Stimulated activated CD8-positive, alpha-beta memory T cell treated with anti-CD3 and anti-CD28 coated beads, Interleukin-12 subunit alpha, Interleukin-12 subunit beta, amount 100 ng/mL, for 1 hour (primary cell): Measurements from ENCODE around the gene OXCT2.
A peak's percentile ranks its signal among the peaks of the same experiment; 100 is the strongest.

ENCODE experiments used
- DNase-seq: peaks from one replicate; pipeline ENCODE4 v3.0.0-alpha.2; 2020; ENCODE audit warnings: low read depth

Gene OXCT2

DNA sequence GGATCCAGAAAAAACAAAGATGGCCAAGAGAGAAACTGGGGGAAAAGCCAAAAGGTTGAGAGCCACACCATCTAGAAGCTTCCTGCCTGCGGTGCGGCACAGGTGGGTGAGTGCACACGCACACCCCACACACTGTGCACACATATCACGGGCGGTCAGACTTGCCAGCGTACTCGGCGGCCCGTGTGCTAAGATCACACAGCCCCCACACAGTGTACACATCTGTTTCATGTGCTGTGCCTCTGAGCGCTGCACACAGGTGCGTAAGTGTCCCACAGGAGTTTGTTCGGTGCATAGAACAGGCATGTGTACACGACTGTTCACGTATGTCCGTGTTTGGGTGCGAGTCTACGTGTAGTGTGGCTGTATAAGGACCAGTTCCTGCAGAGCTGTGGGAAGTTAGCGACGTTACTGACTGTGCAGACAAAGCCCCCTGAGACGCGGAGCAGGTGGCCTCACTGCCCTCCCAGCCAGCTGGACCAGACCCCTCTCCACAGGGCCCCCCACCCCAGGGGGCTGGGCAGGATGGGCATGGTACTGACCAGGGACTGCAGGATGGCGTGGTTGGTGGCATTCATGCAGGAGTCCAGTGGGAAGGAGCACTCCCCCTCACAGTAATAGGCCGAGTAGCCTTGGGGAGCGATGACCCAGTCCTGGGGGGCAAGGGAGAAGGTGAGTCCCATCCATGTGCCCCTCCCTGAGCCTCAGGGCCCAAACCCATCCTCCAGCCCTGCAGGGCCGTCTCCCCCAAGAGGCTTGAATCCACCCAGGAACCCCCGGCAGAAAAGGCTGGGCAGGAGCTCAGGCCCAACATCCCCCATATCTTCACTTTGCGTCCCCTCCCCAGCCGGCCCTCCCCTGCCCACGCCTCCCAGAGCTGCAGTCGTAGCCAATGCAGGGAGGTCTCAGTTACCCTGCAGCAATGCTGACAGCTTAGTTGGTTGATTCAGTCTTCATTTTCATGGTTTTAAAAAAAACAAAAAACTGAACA lies 8.3 kb downstream of the OXCT2 start:
- DNase-seq, result no peak

DNA sequence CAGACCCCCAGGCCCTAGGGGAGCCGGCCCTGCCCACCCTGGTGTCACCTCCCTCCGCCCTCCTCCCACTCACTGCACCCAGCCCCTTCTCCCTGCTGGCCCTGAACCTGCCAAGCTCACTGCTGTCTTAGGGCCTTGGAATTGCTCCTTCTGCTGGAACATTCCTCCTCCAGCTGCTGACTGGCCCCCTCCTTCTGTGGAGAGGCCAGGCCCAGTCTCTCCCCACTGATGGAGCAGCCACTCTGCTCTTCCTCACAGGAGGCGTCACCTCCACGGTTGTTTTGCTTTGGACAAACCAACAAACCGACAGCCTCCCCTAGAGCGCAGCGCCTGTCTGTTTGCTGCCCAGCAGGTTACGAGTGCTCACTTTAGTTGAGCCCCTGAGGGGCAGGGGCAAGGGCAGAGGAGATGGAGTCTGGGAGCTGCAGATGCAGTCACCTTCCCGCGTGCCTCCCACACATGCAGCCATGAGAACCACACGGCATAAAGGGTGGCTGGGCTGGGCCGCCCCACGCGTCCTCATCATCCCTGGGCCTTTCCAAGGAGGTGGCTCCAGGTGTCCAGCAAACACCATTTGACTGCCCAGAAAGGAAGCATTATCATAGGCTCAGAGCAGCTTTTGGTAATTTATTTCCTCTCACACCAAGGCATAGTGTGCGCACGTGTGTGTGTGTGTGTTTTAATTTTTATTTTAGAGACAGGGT lies 9.4 kb downstream of the OXCT2 start:
- no peak for DNase-seq

DNA sequence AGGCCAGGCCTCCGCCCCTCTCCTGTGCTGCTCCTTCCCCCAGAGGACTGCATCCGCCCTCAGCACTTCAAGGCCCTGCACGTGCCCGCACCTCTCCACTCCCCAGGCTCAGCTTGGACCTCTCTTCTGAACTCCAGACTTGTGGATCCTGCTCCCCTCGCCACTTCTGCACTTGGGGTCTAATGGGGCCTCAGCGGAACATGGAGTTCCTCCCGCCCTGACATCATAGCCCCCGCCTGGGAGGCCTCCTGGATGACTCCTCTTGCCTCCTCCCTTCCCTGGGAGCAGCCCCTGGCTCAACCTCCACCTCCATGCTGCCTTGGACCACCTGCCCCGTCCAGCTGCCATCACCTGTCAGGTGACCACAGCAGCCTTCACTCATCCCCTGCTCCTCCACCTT lies 10.1 kb downstream of the OXCT2 start:
- DNase-seq, result no peak

DNA sequence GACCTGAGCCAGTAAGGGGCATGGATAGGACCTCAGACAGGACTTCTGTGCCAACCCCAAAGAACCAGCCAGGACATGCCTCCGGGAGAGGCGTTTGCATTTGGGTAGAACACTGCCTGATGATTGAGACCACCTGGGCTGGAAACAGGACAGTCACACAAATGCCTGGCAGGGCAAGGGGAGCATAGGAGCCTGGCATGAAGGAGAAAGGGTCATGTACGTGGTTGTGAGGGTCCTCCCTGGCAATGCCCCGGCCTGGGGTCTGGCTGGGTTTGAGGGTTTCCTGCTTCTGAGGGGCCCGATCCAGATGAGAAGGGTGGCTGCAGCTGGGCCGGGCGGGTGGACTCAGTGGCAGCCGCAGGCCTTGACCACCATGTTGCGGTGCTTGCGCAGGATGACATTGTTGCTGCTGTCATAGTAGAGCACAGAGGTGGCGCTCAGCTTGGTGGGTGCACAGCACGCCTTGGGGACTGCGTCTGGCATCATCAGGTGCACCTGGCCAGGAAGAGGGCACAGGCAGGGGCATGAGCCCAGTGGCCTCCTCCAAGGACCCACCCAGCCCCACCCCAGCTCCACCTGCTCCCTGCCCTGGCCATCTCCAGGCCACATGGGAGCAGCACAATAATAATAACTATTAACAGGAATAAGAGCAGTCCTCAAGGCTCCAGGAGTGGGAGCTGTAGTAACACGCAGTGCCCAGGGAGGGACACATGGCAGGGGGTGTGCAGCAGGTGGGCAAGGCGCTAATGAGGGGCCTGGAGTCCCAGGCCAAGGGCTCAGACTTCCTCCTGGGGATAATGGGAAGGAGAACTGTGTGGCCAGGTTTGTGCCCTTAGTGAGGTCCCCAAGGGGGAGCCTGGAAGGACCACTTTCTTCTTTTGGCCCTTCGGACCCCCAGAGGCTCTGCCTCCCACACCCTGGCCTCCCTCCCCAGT lies 10.8 kb downstream of the OXCT2 start:
- no peak for DNase-seq

DNA sequence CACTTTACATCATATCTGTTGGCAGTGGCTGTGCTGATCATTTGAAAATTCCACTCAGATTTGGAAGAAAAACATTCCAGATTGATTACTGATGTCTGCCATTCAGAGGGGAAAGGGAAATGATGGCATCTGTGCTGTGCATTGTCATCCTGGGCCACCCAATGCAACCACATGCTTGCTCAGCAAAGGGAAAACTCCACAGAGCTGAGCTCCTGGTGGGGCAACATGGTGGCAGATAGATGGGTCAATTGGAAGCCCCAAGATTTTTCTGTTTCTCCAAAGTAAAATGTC lies 11.8 kb downstream of the OXCT2 start:
- no peak for DNase-seq

DNA sequence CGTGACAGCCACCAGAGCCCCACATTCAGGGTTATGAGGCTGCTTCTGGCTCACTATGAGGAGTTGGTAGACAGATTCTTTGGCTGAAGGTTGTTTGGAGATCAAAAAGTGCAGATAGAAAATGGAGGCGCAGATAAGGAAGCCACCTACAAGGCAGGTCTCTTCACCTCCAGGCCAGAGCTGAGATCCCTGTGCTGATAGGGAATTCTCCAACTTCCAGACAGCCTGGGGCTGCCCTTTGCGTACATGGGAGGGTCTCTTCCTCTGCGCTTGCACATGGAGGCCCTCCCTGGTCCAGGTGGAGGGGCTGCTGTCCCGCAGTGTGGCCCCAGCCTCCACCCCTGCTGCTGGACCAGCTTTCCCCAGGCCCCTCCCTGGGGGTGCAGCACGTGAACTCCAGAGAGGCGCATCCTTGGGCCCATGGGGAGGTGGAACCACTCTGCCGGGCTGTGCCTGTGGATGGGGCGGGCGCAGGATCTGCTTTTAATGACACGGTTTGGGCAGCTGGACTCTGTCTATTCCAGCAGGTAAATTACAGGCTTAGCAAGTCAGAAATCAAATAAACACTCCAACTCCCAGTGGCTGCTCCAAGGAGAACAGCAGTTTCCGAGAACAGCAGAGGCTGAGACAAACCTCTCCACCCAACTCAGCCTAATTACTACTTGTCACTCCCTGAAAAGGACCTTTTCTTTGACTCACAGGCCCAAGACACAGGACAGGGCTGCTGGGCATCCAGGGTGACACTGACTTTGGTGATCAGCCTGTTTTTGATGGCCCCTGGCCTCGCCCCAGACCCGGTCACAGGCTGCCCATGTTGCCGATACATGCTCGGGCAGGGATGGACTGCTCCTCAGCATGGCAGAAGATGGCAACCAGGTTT lies 12.4 kb downstream of the OXCT2 start:
- DNase-seq, result no peak

DNA sequence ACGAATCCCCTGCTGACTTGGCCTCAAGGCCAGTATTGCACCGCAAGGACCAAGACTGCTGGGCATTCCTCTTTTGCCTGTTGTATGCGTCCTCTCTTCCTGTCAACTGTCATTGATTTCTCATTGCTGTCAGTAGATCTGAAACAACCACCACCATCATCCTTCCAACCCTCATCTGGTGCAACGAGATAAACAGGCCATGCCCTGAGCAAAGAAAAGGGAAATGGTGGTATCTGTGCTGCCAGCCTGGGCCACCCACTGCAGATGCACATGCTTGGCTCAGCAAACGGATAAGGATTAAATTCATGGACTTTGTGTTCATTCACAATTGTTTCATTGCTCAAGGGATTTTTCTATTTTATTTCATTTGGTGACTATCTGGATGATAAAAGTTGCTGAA lies 13.6 kb downstream of the OXCT2 start:
- DNase-seq, result no peak

DNA sequence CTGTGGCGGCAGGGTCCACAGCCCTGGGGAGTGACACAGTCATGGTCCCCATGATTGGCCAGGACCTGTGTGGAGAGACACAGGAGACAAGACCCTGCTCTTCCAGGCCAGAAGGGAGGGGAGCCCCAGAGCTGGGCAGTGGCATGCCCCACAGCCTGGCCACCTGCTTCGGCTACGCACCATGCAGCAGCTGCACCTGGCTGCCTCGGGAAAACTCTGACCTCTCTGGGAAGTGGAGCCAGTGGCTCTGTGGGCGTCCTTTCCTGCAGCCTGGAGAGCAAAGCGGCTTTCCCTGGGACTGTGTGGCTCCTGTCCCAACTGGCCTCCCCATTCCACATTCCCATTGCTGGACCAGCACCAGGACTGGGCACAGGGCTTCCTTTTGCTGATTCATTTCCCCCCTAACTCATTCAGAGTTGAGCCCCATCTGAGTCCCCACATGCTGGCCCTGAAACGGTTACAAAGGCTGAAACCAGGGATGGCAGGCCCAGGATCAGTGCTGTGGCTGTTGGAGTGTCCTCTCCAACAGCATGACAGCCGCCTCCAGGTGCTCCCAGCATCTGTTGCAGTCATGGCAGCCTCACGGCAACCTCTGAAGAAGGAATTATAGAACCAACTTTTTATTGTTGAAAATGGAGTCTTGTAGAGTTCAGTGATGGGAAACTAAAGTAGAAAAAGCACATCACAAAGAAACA lies 15.0 kb downstream of the OXCT2 start:
- DNase-seq, result no peak

DNA sequence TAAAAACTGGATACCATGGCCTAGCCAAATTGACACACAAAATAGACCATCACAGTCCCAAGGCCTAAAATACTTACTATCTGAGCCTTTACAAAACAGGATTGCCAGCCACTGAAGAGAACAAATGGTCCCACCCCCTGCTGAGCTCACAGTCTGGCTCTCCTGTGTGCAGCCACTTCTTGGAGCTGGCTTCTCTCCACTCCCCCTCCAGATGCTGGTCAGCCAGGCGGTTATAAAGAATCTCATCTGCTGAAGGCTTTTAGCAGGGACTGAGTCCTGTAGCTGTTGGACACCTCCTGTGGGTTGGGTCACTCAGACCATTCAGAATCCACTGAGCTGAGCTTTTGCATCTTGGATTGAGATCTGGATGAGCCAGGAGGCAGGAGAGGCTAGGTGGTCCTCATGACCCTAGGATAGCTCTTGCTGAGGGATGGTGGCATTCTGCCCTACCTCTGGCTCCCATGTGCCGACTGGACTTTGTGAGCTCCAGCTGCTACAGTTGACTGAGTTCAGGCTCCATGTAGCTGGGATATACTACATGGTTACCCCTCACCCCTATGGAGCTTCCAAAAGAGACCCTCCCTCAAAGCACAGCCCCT lies 16.1 kb downstream of the OXCT2 start:
- DNase-seq, result no peak

DNA sequence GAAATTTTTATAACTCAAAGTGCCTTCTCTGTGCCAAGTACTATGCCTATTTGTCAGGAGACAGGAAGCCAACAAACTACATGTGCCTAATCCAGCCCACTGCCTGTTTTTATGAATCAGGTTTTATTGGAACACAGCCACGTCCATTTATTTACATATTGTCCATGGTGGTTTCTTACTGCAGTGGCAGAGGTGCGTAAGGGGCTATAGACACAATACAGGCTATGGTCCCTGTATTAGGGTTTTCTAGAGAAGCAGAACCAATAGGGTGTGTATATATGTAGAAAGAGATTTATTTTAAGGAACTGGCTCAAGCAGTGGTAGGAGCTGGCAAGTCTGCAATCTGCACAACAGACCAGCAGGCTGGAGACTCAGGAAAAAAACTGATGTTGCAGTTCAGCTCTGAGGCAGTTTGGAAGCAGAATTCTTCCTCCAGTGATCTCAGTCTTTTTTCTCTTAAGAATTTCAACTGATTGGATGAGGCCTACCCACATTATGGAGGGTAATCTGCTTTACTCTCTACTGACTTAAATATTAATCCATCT lies 17.1 kb downstream of the OXCT2 start:
- no peak for DNase-seq

DNA sequence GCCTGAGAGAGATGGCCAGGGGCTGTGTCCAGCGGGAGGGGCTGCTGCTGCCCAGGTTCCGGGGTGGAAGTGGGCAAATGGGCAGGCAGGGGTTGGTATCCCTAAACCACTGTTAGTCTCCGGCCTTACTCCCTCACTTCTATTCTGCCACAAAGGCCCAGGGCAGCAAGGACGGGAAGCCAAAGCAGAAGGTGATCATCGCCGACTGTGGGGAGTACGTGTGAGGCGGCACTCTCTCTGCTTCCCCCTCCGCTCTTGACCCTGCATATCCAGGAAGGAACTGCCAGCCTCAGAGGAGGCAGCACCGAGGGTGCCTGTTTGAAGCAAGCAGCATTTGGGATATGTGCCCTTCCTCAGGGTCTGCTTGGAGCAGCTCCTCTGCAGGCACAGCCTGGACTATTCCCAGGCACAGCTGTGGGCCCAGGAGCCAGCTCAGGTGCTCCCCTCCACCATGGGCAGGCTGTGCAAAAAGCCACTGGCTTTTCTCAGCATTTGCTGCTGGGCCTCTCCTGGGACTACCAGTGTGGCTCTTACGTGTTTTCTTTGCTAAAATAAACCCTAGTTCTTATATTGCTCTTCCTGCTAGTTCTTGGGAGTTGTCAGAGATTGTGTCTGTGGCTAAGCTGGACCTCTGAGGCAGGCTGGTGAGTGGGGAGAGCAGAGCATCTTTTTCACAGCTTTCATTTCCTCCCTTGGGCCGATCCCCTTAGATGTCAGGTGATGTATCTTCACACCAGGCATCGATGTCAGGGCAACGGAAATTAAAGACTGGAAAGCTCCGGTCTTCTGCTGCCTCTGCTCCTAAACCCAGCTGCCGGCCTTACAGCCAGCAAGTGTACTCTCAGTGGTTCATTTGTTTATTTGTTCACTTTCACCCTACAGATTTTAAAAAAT lies 17.8 kb downstream of the OXCT2 start:
- DNase-seq, result no peak

DNA sequence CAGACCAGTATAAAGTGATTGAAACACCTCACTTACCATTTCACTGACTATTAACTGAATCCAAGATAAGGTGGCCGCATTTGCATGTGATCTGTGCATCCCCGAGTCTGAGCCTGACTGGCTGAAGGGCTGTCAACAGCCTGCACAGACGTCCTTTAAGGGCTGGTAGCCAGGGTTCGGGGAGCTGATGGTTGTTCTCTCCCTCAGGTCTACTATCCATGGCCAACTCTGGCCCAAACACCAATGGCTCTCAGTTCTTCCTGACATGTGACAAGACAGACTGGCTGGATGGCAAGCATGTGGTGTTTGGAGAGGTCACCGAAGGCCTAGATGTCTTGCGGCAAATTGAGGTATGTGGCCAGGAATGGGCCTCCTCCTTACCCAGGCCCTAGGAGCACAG lies 18.4 kb downstream of the OXCT2 start:
- DNase-seq, result no peak

DNA sequence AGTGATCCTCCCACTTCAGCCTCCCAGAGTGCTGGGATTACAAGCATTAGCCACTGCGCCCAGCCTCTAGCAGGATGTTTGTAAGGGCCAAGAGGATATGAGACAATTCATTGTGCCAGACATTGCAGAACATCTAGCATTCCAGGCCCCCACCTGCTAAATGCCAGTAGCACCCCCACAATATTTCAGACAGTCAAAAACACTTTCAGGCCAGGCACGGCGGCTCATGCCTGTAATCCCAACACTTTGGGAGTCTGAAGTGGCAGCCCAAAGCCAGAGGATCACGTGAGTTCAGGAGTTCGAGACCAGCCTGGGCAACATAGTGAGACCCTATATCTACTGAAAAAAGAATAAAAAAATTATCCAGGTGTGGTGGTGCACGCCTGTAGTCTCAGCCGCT lies 19.6 kb downstream of the OXCT2 start:
- no peak for DNase-seq

DNA sequence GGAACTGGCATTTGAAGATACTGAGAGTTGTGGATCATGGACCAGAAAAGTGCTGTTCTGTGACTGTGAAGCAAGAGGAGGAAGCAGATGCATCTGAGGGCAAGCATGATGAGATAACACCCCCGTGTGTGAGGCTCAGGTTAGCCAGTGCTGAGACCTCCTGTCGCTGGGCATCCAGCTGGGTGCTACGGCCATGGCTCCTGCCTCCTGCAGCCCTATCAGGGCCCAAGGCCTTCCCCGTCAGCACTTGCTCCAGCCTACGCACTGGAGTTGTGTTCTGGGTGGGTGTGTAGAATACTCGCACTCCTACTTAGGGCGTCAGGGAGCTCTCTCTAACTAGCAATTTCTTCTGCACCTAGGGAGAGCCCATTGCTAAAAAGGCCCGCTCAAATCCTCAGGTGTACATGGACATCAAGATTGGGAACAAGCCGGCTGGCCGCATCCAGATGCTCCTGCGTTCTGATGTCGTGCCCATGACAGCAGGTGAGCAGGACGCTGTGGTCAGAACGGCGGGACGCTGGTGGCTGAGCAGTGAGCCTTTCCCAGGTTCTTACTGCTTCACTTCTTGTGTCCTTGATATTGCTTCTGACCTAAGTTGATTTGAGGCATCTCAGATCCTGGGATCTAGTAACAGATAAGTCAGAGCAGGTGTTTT lies 26.0 kb downstream of the OXCT2 start:
- no peak for DNase-seq

DNA sequence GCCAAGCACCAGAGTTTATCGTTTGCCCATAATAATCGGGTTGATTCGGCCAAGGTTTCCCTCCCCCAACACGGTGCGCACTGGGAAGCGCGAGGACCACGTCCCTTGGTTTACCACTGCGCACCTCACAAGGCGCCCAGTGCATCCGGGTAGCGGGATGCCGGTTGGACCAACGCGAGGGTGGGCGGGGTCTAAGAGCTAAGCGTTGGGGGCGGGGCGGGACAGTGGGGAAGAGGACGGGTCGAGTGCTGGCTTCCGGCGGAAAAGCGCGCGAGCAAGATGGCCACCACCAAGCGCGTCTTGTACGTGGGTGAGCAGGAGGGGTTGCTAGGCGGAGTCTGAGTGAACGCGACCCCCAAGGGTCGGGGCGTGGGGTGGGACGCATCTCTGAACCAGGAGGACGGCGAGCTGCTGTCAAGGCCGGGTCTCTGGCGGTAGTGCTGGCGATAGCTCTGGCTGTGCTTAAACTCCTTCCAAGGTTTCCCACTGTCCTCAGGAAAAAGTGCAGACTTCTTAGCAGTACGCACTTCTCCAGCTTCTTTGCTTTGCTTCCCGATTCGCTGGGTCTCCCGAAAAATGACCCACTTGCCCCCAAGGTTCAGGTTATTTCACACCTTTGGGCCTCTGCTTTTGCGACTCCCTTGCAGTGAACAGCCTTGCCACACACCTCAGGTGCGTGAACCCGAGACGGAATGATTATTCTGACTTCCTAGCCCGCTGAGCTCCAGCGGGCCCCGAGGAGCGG lies 32.4 kb downstream of the OXCT2 start, which contains the start of gene PPIE:
Gene PPIE (plus strand): TSS at position 261 of the 745 bp plus-strand sequence. CDS start 19 bp downstream, at position 280.
- DNase-seq, result peak; percentile 89

DNA sequence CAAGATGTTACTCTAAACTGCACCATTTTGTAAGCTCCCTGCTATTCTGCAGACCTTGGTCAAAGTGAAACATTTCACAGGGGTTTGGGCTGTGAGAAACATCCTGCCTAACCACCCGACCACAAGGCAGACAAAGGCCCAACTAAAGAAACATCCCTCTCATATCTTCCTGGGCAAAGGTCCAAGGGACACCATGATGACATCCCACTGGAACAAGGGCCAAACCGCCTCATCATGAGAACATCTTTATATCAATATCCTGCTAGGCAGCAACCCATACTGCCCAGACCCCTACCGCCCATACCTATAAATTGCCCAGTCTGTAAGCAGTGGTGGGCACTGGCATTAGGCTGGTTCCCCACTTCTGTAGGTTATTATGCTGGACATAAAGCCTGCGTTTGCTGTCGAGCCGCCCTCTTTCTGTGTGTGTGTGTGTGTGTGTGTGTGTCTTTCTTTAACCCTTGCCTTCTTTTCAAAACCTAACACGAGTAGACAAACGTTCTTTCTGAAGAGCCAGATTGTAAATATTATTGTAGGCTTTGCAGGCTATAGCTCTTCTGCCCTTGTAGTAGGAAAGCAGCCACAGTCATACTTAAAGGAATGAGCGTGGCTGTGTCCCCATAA lies 33.5 kb downstream of the OXCT2 start:
- DNase-seq, result no peak

DNA sequence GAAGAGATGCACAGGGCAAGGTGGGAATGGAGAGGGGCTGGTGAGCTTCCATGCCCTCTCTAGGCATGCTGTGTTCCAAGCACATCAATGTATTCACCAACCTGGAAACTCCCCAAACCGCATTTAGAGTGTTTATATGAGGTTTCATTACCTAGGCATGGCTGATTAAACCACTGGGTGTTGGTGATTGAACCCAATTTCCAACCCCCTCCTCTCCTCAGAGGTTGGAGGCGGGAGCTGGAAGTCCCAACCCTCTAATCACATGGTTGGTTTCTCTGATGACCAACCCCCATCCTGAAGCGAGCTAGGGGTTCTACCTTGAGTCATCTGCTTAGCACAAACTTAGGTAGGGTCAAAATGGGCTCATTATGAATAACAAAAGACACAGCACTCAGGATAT lies 35.4 kb downstream of the OXCT2 start:
- no peak for DNase-seq
